Liver (tissue), 9 donors: ENCODE results near the gene IRX3. TPM values are rescaled to one million over a fixed set of nuclear protein-coding genes. Genes with fewer than 3 reads are reported as not detected.

Experiments used
- DNase-seq: peaks from one replicate; pipeline ENCODE4 v3.0.0-alpha.2; 2017; ENCODE audit warnings: low spot score
- H3K27ac ChIP-seq, 2 donors: one replicate each; pipeline ENCODE4 v1.7.0; 2013; ENCODE audit warnings: inconsistent platforms in 2 of 2, low read length in 2 of 2, control low read depth in 1 of 2, low read depth in 1 of 2, mild to moderate bottlenecking in 1 of 2
- H3K27me3 ChIP-seq, 4 donors: one replicate each; pipeline versions ENCODE4 v1.6.1 to v1.7.0; 2013; ENCODE audit warnings: low read length in 3 of 4, inconsistent platforms in 1 of 4, mild to moderate bottlenecking in 1 of 4, moderate library complexity in 1 of 4; ENCODE audit not compliant: control insufficient read depth in 4 of 4, insufficient read depth in 4 of 4
- H3K36me3 ChIP-seq, 4 donors: one replicate each; pipeline versions ENCODE4 v1.6.1 to v1.7.0; 2013; ENCODE audit warnings: low read length in 3 of 4, mild to moderate bottlenecking in 3 of 4, low read depth in 1 of 4, moderate library complexity in 1 of 4; ENCODE audit not compliant: control insufficient read depth in 4 of 4, insufficient read depth in 3 of 4
- H3K4me1 ChIP-seq, 4 donors: one replicate each; pipeline versions ENCODE4 v1.6.1 to v1.7.0; 2013; ENCODE audit warnings: low read length in 3 of 4, mild to moderate bottlenecking in 3 of 4, moderate library complexity in 1 of 4; ENCODE audit not compliant: control insufficient read depth in 4 of 4, insufficient read depth in 4 of 4
- H3K4me3 ChIP-seq, 3 donors: one replicate each; pipeline versions ENCODE4 v1.6.1 to v1.7.0; 2013; ENCODE audit warnings: low read length in 3 of 3, control low read depth in 1 of 3, low read depth in 1 of 3, mild to moderate bottlenecking in 1 of 3
- H3K9ac ChIP-seq, 2 donors: one replicate each; pipeline ENCODE4 v1.7.0; 2013; ENCODE audit warnings: low read length in 2 of 2, mild to moderate bottlenecking in 2 of 2, moderate library complexity in 2 of 2, control low read depth in 1 of 2, low read depth in 1 of 2
- H3K9me3 ChIP-seq, 4 donors: one replicate each; pipeline versions ENCODE4 v1.6.1 to v1.7.0; 2013; ENCODE audit warnings: low read length in 3 of 4; ENCODE audit not compliant: control insufficient read depth in 4 of 4
- ATF3 ChIP-seq: IDR thresholded peaks from 2 replicates; pipeline ENCODE4 v1.6.1; 2016; ENCODE audit warnings: antibody characterized with exemption
- CTCF ChIP-seq: fragments of 150-350 bp; IDR thresholded peaks from 2 replicates; pipeline ENCODE4 v1.5.1; 2017; ENCODE audit warnings: improper control_type of control experiment, low read depth, low read length; ENCODE audit not compliant: missing input control
- EGR1 ChIP-seq, 2 donors: IDR thresholded peaks; 2 replicates each; pipeline ENCODE4 v1.6.1; 2016 to 2018; ENCODE audit warnings: antibody characterized with exemption in 2 of 2, low read depth in 2 of 2
- FOXA1 ChIP-seq: IDR thresholded peaks from 2 replicates; pipeline ENCODE4 v1.6.1; 2016; ENCODE audit warnings: antibody characterized with exemption
- FOXA2 ChIP-seq: IDR thresholded peaks from 2 replicates; pipeline ENCODE4 v1.6.1; 2016; ENCODE audit warnings: antibody characterized with exemption
- GABPA ChIP-seq, 2 donors: IDR thresholded peaks in 1 of 2; conservative IDR thresholded peaks in 1 of 2; 2 replicates each; pipeline ENCODE4 v1.6.1; 2016; ENCODE audit warnings: antibody characterized with exemption in 2 of 2, mild to moderate bottlenecking in 1 of 2, moderate library complexity in 1 of 2
- HNF4A ChIP-seq, 2 donors: conservative IDR thresholded peaks; 2 replicates each; pipeline ENCODE4 v1.6.1; 2016; ENCODE audit warnings: antibody characterized with exemption in 2 of 2, mild to moderate bottlenecking in 2 of 2
- HNF4G ChIP-seq: IDR thresholded peaks from 2 replicates; pipeline ENCODE4 v1.6.1; 2016; ENCODE audit warnings: antibody characterized with exemption
- JUND ChIP-seq, 2 donors: IDR thresholded peaks; 2 replicates each; pipeline ENCODE4 v1.6.1; 2016; ENCODE audit warnings: antibody characterized with exemption in 2 of 2
- MAX ChIP-seq: IDR thresholded peaks from 2 replicates; pipeline ENCODE4 v1.6.1; 2016; ENCODE audit warnings: antibody characterized with exemption
- NR2F2 ChIP-seq: IDR thresholded peaks from 2 replicates; pipeline ENCODE4 v1.6.1; 2016; ENCODE audit warnings: antibody characterized with exemption
- RAD21 ChIP-seq, 2 donors: IDR thresholded peaks; 2 replicates each; pipeline ENCODE4 v1.6.1; 2016; ENCODE audit warnings: antibody characterized with exemption in 2 of 2, mild to moderate bottlenecking in 2 of 2
- REST ChIP-seq: IDR thresholded peaks from 2 replicates; pipeline ENCODE4 v1.6.1; 2016; ENCODE audit warnings: antibody characterized with exemption, mild to moderate bottlenecking
- RXRA ChIP-seq, 2 donors: IDR thresholded peaks; 2 replicates each; pipeline ENCODE4 v1.6.1; 2017 to 2018; ENCODE audit warnings: antibody characterized with exemption in 2 of 2, mild to moderate bottlenecking in 1 of 2
- SP1 ChIP-seq: IDR thresholded peaks from 2 replicates; pipeline ENCODE4 v1.6.1; 2018; ENCODE audit warnings: antibody characterized with exemption, mild to moderate bottlenecking
- TAF1 ChIP-seq: conservative IDR thresholded peaks from 2 replicates; pipeline ENCODE4 v1.6.1; 2016; ENCODE audit warnings: antibody characterized with exemption, mild to moderate bottlenecking
- YY1 ChIP-seq: IDR thresholded peaks from 2 replicates; pipeline ENCODE4 v1.6.1; 2016; ENCODE audit warnings: antibody characterized with exemption, mild to moderate bottlenecking
- ZBTB33 ChIP-seq: IDR thresholded peaks from 2 replicates; pipeline ENCODE4 v1.6.1; 2016; ENCODE audit warnings: antibody characterized with exemption
- WGBS: extraction: QIAGEN DNeasy Blood & Tissue Kit; methylation state at CpG from one replicate; pipeline ENCODE4 v1.1.7; 2013; 5-methylcytosine and 5-hydroxymethylcytosine counted together
- polyA plus RNA-seq, 2 donors: library from polyadenylated mRNA; stranded (reverse) in 1 of 2; unstranded in 1 of 2; fragments of 200-250 nt in 1 of 2; fragments of >200 nt in 1 of 2; fragmentation: Nextera tagmentation in 1 of 2; extraction: Ambion mirVana in 1 of 2; gene quantifications; one replicate each; pipeline versions ENCODE4 v1.2.1 to v1.2.3, GENCODE V29; 2013 to 2015
- total RNA-seq, 2 donors: library from RNA; depleted of rRNA; stranded (reverse); fragments of >200 nt; gene quantifications; one replicate each; pipeline ENCODE4 v1.2.3, GENCODE V29; 2014
- donor health status: healthy.
- donor health status: healthy.
- donor health status: healthy.
- donor health status: healthy.
- donor health status: healthy.

IRX3 gene
- total and polyA plus RNA-seq, 4 donors: 0.53 to 0.59 TPM; not detected in 2

GRCh38 chr16:54243202-54243601 is 43.4 kb downstream of the IRX3 start:
- Histone ChIP-seq H3K36me3 (no peaks in the 10 kb centered on the region), H3K4me1 (no peaks in the 10 kb centered on the region), H3K27me3 (no peaks in the 10 kb centered on the region), H3K9me3 (no peaks in the 10 kb centered on the region), H3K9ac (no peak overlapping the region), H3K27ac (no peak overlapping the region), H3K4me3 (no peak overlapping the region)
- 89% methylated on average over 6 of the region's 6 CpGs for WGBS
- no peak for DNase-seq
- no peak for TF ChIP-seq REST
- no peak for TF ChIP-seq NR2F2
- no peak for TF ChIP-seq ZBTB33
- TF ChIP-seq HNF4G: no peak
- TF ChIP-seq RXRA (IDR thresholded peaks at IDR 0.05): no peak
- TF ChIP-seq YY1: no peak
- no peak for TF ChIP-seq EGR1 (IDR thresholded peaks at IDR 0.05; ENCODE audit: low read depth in 2 of 2)
- no peak for TF ChIP-seq ATF3
- no peak for TF ChIP-seq GABPA (IDR thresholded peaks at IDR 0.05 in 1 of 2, conservative IDR thresholded peaks at IDR 0.05 in 1 of 2)
- no peak for TF ChIP-seq TAF1
- TF ChIP-seq FOXA2: no peak
- no peak for TF ChIP-seq RAD21 (IDR thresholded peaks at IDR 0.05)
- TF ChIP-seq SP1: no peak
- no peak for TF ChIP-seq HNF4A (conservative IDR thresholded peaks at IDR 0.05)
- TF ChIP-seq MAX: no peak

- TF ChIP-seq EGR1 (IDR thresholded peaks at IDR 0.05; ENCODE audit: low read depth in 2 of 2): no peak
- TF ChIP-seq JUND (IDR thresholded peaks at IDR 0.05): no peak
- TF ChIP-seq FOXA2: no peak
- no peak for TF ChIP-seq TAF1
- TF ChIP-seq RAD21 (IDR thresholded peaks at IDR 0.05): no peak
- TF ChIP-seq FOXA1: no peak
- no peak for TF ChIP-seq CTCF
- no peak for TF ChIP-seq NR2F2
- no peak for TF ChIP-seq HNF4G
- H3K27me3 ChIP-seq: no peaks in the 10 kb centered on the region
- no peak overlapping the region for H3K9ac ChIP-seq
- no peak for DNase-seq
- WGBS: 90% methylated on average over 4 of the region's 4 CpGs
- H3K4me1 ChIP-seq: no peaks in the 10 kb centered on the region
- no peaks in the 10 kb centered on the region for H3K9me3 ChIP-seq
- no peaks in the 10 kb centered on the region for H3K36me3 ChIP-seq
- H3K4me3 ChIP-seq: no peak overlapping the region
- no peak overlapping the region for H3K27ac ChIP-seq
Observed at GRCh38 chr16:54242199-54242598, 44.4 kb downstream of the IRX3 start.
